GM18520 (cell line): ENCODE data around the gene MTMR2.

Source experiments
- ATAC-seq: cut with Tn5 transposase; IDR thresholded peaks from one replicate; pipeline ENCODE4 v1.9.1; 2021; ENCODE audit not compliant: unreplicated experiment

MTMR2 gene

DNA sequence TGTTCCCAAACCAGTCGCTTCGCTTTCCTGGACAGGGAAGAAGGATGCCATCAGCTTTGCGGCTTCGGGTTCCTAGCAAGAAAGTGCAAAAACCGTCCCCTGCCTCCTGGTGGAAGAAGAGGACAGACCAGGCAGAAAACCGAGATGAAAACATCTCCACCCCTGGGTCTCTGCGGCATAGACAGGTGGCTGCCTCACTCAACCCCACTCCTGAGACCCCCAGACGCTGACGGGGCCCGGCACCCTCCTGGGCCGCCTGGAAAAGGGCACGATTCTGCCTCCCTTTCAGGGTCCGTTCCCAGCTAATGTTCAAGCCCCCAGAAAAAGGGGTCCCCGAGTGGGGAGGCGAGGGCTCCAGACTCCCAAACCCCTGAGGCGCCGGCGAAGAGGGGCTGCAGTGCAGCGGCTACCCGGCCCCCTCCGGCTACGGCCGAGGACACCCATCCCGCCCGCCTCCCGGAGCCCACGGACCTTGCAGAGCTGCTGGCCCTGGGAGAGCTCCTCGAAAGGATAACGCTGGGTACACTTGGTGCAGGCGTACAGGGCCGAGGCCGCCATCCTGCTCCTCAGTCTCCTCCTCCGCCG lies 134.9 kb downstream of the MTMR2 start:
- ATAC-seq, result no peak
